ENCODE measurements around the gene SYTL2.

The SYTL2 gene

DNA sequence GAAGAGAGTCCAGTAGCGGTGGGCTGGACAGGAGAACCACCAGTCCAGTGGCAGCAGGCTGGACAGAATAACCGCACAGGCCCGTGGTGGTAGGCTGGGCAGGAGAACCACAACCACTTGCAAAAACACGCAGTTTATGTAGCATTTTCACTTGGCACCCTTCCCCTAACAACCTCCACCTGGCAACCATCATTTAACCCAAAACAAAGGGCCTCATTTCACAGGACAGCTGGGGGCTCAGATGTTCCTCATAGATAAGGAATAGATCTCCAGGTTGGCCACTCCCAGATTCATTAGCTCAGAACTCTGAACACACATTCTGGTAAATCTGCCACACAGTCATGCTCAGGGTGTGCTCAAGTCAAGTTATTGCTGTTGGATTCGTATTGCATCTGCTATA lies 41.2 kb downstream of the SYTL2 start:
- Histone ChIP-seq H3K36me3 (ENCODE audit: insufficient read depth, low read length) (no peaks in the 10 kb centered on the region), H2AFZ (ENCODE audit: low read length) (no peak overlapping the region), H3K9me2 (replicated peaks; ENCODE audit: low read depth, low read length) (no peaks in the 10 kb centered on the region), H4K20me1 (ENCODE audit: insufficient read depth, low read length, poor library complexity, severe bottlenecking) (no peaks in the 10 kb centered on the region), H3K4me2 (ENCODE audit: low read depth, low read length, poor library complexity, severe bottlenecking) (no peak overlapping the region), H3K9me3 (ENCODE audit: insufficient read depth, low read depth, low read length) (no peaks in the 10 kb centered on the region), H3F3A (ENCODE audit: low read depth) (no peaks in the 10 kb centered on the region), H3K27me3 (ENCODE audit: insufficient read depth, low read length, poor library complexity, severe bottlenecking) (peaks cover 6% of the 10 kb centered on the region), H3K9ac (ENCODE audit: low read depth, low read length, poor library complexity, severe bottlenecking) (no peak overlapping the region), H3K4me3 (ENCODE audit: low read length, poor library complexity, severe bottlenecking) (no peak overlapping the region), H3K79me2 (ENCODE audit: insufficient read depth, low read length) (no peaks in the 10 kb centered on the region), H3K4me1 (ENCODE audit: insufficient read depth, low read length, poor library complexity, severe bottlenecking) (peaks cover 10% of the 10 kb centered on the region)
- TF ChIP-seq, protein P1, sequence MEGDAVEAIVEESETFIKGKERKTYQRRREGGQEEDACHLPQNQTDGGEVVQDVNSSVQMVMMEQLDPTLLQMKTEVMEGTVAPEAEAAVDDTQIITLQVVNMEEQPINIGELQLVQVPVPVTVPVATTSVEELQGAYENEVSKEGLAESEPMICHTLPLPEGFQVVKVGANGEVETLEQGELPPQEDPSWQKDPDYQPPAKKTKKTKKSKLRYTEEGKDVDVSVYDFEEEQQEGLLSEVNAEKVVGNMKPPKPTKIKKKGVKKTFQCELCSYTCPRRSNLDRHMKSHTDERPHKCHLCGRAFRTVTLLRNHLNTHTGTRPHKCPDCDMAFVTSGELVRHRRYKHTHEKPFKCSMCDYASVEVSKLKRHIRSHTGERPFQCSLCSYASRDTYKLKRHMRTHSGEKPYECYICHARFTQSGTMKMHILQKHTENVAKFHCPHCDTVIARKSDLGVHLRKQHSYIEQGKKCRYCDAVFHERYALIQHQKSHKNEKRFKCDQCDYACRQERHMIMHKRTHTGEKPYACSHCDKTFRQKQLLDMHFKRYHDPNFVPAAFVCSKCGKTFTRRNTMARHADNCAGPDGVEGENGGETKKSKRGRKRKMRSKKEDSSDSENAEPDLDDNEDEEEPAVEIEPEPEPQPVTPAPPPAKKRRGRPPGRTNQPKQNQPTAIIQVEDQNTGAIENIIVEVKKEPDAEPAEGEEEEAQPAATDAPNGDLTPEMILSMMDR (conservative IDR thresholded peaks at IDR 0.05; ENCODE audit: low read length) = no peak
- no peak for TF ChIP-seq EZH2phosphoT487 (IDR thresholded peaks at IDR 0.05; ENCODE audit: borderline replicate concordance)

DNA sequence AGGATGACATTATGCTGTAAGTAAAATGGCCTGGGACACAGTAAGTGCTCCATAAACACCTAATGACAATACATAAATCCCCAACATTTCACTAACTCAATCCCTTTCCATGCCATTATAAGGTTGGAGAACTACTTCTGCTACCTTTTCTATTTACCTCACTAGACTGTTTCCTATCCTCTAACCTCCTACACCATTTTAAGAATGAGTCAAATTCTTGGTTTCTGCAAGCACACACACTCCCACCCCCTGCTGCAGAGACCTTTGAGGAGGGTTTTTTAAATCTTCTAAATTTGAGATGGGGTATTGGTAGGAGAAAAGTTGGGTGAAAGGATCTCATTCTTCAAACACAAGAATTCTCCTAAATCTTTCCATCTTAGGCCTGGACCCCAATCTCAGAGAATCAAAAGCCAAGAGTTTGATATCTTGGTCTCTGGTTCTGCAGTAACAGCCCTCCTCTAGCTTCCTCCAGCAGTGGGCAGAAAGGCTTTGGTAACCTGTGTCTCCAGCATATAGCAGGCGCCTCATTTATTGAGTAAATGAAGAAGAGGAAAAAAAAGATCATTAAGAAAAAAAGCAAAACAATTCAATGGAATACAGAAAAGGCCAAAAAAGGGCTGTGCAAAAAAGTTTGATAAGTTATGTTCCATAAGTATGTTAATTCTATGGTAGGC lies 42.3 kb downstream of the SYTL2 start:
- TF ChIP-seq, protein P1 (conservative IDR thresholded peaks at IDR 0.05; ENCODE audit: low read length) = no peak
- no peak for TF ChIP-seq EZH2phosphoT487 (IDR thresholded peaks at IDR 0.05; ENCODE audit: borderline replicate concordance)
- Histone ChIP-seq H3K79me2 (ENCODE audit: insufficient read depth, low read length) (no peaks in the 10 kb centered on the region), H3K27me3 (ENCODE audit: insufficient read depth, low read length, poor library complexity, severe bottlenecking) (peaks cover 14% of the 10 kb centered on the region), H3K4me3 (ENCODE audit: low read length, poor library complexity, severe bottlenecking) (no peak overlapping the region), H3K36me3 (ENCODE audit: insufficient read depth, low read length) (no peaks in the 10 kb centered on the region), H3K9me2 (replicated peaks; ENCODE audit: low read depth, low read length) (no peaks in the 10 kb centered on the region), H3F3A (ENCODE audit: low read depth) (no peaks in the 10 kb centered on the region), H3K4me2 (ENCODE audit: low read depth, low read length, poor library complexity, severe bottlenecking) (no peak overlapping the region), H2AFZ (ENCODE audit: low read length) (no peak overlapping the region), H3K9ac (ENCODE audit: low read depth, low read length, poor library complexity, severe bottlenecking) (no peak overlapping the region), H3K4me1 (ENCODE audit: insufficient read depth, low read length, poor library complexity, severe bottlenecking) (peaks cover 10% of the 10 kb centered on the region), H3K9me3 (ENCODE audit: insufficient read depth, low read depth, low read length) (no peaks in the 10 kb centered on the region), H4K20me1 (ENCODE audit: insufficient read depth, low read length, poor library complexity, severe bottlenecking) (no peaks in the 10 kb centered on the region)

DNA sequence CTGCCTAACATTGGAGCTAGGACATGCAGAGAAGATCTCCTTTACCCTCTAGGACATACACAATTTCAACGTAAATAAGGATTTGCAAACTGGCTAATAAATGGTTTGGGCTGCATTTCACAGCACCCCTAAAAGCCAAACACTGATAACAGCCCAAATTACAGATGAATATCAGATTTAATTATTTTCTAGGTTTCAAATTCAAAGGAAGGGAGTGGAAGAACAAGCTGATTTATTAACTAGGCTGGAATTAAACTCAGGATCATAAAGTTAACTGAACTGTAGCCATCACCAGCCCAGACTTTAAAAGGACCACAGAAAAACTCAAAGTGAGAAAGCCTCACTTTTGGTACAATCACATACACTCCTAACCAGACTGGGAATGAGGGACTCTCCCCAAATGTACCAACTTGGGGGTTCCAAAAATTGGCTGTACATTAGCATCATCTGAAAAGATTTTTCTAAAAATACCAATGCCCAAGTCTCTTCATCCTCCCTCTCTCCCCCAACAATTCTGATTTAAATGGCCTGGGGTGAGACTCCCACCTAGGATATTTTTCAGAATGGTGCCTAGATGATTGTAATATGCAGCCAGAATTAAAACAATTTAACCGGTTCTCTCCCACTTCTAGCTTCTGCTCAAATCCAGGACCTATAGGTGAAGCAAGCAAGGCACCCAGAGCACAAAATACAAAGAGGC lies 43.5 kb downstream of the SYTL2 start:
- H3K4me2 ChIP-seq (ENCODE audit: low read depth, low read length, poor library complexity, severe bottlenecking) = no peak overlapping the region
- H3F3A ChIP-seq (ENCODE audit: low read depth) = no peaks in the 10 kb centered on the region
- H3K9ac ChIP-seq (ENCODE audit: low read depth, low read length, poor library complexity, severe bottlenecking) = no peak overlapping the region
- no peaks in the 10 kb centered on the region for H3K9me2 ChIP-seq (replicated peaks; ENCODE audit: low read depth, low read length)
- TF ChIP-seq, protein P1 (conservative IDR thresholded peaks at IDR 0.05; ENCODE audit: low read length) = no peak
- TF ChIP-seq EZH2phosphoT487 (IDR thresholded peaks at IDR 0.05; ENCODE audit: borderline replicate concordance) = no peak
- peaks cover 10% of the 10 kb centered on the region for H3K4me1 ChIP-seq (ENCODE audit: insufficient read depth, low read length, poor library complexity, severe bottlenecking)
- no peaks in the 10 kb centered on the region for H3K9me3 ChIP-seq (ENCODE audit: insufficient read depth, low read depth, low read length)
- peaks cover 26% of the 10 kb centered on the region for H3K27me3 ChIP-seq (ENCODE audit: insufficient read depth, low read length, poor library complexity, severe bottlenecking)
- no peaks in the 10 kb centered on the region for H3K36me3 ChIP-seq (ENCODE audit: insufficient read depth, low read length)
- H3K4me3 ChIP-seq (ENCODE audit: low read length, poor library complexity, severe bottlenecking) = no peak overlapping the region
- no peak overlapping the region for H2AFZ ChIP-seq (ENCODE audit: low read length)
- H4K20me1 ChIP-seq (ENCODE audit: insufficient read depth, low read length, poor library complexity, severe bottlenecking) = no peaks in the 10 kb centered on the region
- no peaks in the 10 kb centered on the region for H3K79me2 ChIP-seq (ENCODE audit: insufficient read depth, low read length)
